Astrocyte (in vitro differentiated cells and primary cell): Measurements from ENCODE around the gene PXDC1. TPM values are rescaled to one million over a fixed set of nuclear protein-coding genes. Genes with fewer than 3 reads are reported as not detected.
"Not testable (repeated sequence)": the region's sequence is repeated elsewhere in the genome, so short reads cannot be mapped to it uniquely, and the experiment has no call there.

Experiments used
- DNase-seq: peaks from one replicate; pipeline ENCODE4 v3.0.0-alpha.2; 2010; ENCODE audit warnings: low read depth
- FAIRE-seq: peaks from 2 replicates; lab custom pipeline; 2011; peaks lifted over from hg19 to GRCh38; lab: Jason Lieb, UNC
- H2AFZ ChIP-seq: 2 replicates; pipeline ENCODE4 v1.6.0; 2012; ENCODE audit warnings: low read depth, low read length, inconsistent platforms
- H3K27ac ChIP-seq: 2 replicates; pipeline ENCODE4 v1.5.1; 2011; ENCODE audit warnings: low read depth, low read length, inconsistent platforms
- H3K27me3 ChIP-seq: 2 replicates; pipeline ENCODE4 v1.6.0; 2011; ENCODE audit warnings: low read length, inconsistent platforms; ENCODE audit not compliant: insufficient read depth
- H3K36me3 ChIP-seq: 2 replicates; pipeline ENCODE4 v1.5.1; 2011; ENCODE audit warnings: low read length, inconsistent platforms; ENCODE audit not compliant: insufficient read depth
- H3K4me1 ChIP-seq: 2 replicates; pipeline ENCODE4 v1.5.1; 2011; ENCODE audit warnings: low read length, inconsistent platforms; ENCODE audit not compliant: insufficient read depth
- H3K4me2 ChIP-seq: 2 replicates; pipeline ENCODE4 v1.6.0; 2012; ENCODE audit warnings: low read length, inconsistent platforms
- H3K4me3 ChIP-seq: 2 replicates; pipeline ENCODE4 v1.5.1; 2011; ENCODE audit warnings: low read depth, mild to moderate bottlenecking, low read length, inconsistent platforms; ENCODE audit not compliant: insufficient read depth
- H3K79me2 ChIP-seq: 2 replicates; pipeline ENCODE4 v1.6.0; 2012; ENCODE audit warnings: mild to moderate bottlenecking, low read length, inconsistent platforms; ENCODE audit not compliant: insufficient read depth
- H3K9ac ChIP-seq: 2 replicates; pipeline ENCODE4 v1.6.0; 2012; ENCODE audit warnings: mild to moderate bottlenecking, low read length, inconsistent platforms
- H3K9me3 ChIP-seq: 2 replicates; pipeline ENCODE4 v1.5.1; 2012; ENCODE audit warnings: low read depth, mild to moderate bottlenecking, low read length, inconsistent platforms; ENCODE audit not compliant: insufficient read depth
- H4K20me1 ChIP-seq: 2 replicates; pipeline ENCODE4 v1.6.0; 2012; ENCODE audit warnings: low read length, inconsistent platforms; ENCODE audit not compliant: insufficient read depth
- H3K27ac Mint-ChIP-seq: one replicate; pipeline ENCODE4 v1.8.0; 2021; ENCODE audit warnings: mild to moderate bottlenecking, mixed read lengths; ENCODE audit not compliant: unreplicated experiment
- H3K27me3 Mint-ChIP-seq: one replicate; pipeline ENCODE4 v1.8.0; 2021; ENCODE audit warnings: low read depth, mixed read lengths; ENCODE audit not compliant: unreplicated experiment
- H3K36me3 Mint-ChIP-seq: one replicate; pipeline ENCODE4 v1.8.0; 2021; ENCODE audit warnings: low read depth, mixed read lengths; ENCODE audit not compliant: unreplicated experiment
- H3K4me1 Mint-ChIP-seq: one replicate; pipeline ENCODE4 v1.8.0; 2021; ENCODE audit warnings: low read depth, mixed read lengths; ENCODE audit not compliant: unreplicated experiment
- H3K4me3 Mint-ChIP-seq: one replicate; pipeline ENCODE4 v1.8.0; 2021; ENCODE audit warnings: mild to moderate bottlenecking, moderate library complexity, mixed read lengths; ENCODE audit not compliant: unreplicated experiment
- H3K9me3 Mint-ChIP-seq: one replicate; pipeline ENCODE4 v1.8.0; 2021; ENCODE audit warnings: mild to moderate bottlenecking, mixed read lengths; ENCODE audit not compliant: unreplicated experiment
- CTCF ChIP-seq: IDR thresholded peaks from 2 replicates; pipeline ENCODE4 v1.5.1; 2011; ENCODE audit warnings: low read depth, mild to moderate bottlenecking, inconsistent platforms, low read length, moderate library complexity; ENCODE audit not compliant: insufficient read depth
- EZH2 ChIP-seq: IDR thresholded peaks from 2 replicates; pipeline ENCODE4 v1.6.1; 2012; ENCODE audit warnings: mild to moderate bottlenecking, low read length, inconsistent platforms; ENCODE audit not compliant: insufficient read depth
- total RNA-seq: library from RNA; stranded (reverse); gene quantifications from 2 replicates; pipeline ENCODE4 v1.2.1, GENCODE V29; 2021

Gene PXDC1
- total RNA-seq, 1 donor from 2014 or later: 58.2 TPM

GRCh38 chr6:3754776-3755175, 3.3 kb upstream of the PXDC1 start:
- H3K4me3 ChIP-seq: no peak overlapping the region
- no peak overlapping the region for H3K4me2 ChIP-seq
- Mint-ChIP-seq H3K27ac (no peak overlapping the region), H3K36me3 (no peaks in the 10 kb centered on the region), H3K9me3 (peaks cover 2% of the 10 kb centered on the region), H3K4me3 (no peak overlapping the region), H3K27me3 (no peaks in the 10 kb centered on the region), H3K4me1 (peaks cover 16% of the 10 kb centered on the region)
- no peak for TF ChIP-seq EZH2
- no peak for TF ChIP-seq CTCF
- no peaks in the 10 kb centered on the region for H3K9me3 ChIP-seq
- no peak overlapping the region for H2AFZ ChIP-seq
- H3K36me3 ChIP-seq: no peaks in the 10 kb centered on the region
- H4K20me1 ChIP-seq: peaks cover 5% of the 10 kb centered on the region
- H3K79me2 ChIP-seq: peaks cover 18% of the 10 kb centered on the region
- DNase-seq (no peak), FAIRE-seq (no peak)
- no peaks in the 10 kb centered on the region for H3K27me3 ChIP-seq
- H3K9ac ChIP-seq: no peak overlapping the region
- no peak overlapping the region for H3K27ac ChIP-seq
- H3K4me1 ChIP-seq: peaks cover 11% of the 10 kb centered on the region

- H3K27me3 ChIP-seq, H3K36me3 Mint-ChIP-seq, H3K9ac ChIP-seq, H3K9me3 Mint-ChIP-seq, H3K27ac ChIP-seq, H3K4me2 ChIP-seq, FAIRE-seq, H2AFZ ChIP-seq, H3K36me3 ChIP-seq, H3K9me3 ChIP-seq, H3K27me3 Mint-ChIP-seq, DNase-seq, H3K4me3 ChIP-seq, H3K4me3 Mint-ChIP-seq: not testable (repeated sequence)
- peaks cover 11% of the 10 kb centered on the region for H3K4me1 ChIP-seq
- H3K79me2 ChIP-seq: peaks cover 24% of the 10 kb centered on the region
- peak overlapping the region; percentile 22 for H3K27ac Mint-ChIP-seq
- H3K4me1 Mint-ChIP-seq: peaks cover 13% of the 10 kb centered on the region
- H4K20me1 ChIP-seq: peaks cover 11% of the 10 kb centered on the region
These were observed 2.7 kb upstream of the PXDC1 start for GRCh38 chr6:3754032-3754725.

GRCh38 chr6:3753228-3753835, 1.8 kb upstream of the PXDC1 start:
- no peaks in the 10 kb centered on the region for H3K9me3 ChIP-seq
- H3K27ac ChIP-seq: no peak overlapping the region
- H2AFZ ChIP-seq: no peak overlapping the region
- H3K27me3 ChIP-seq: no peaks in the 10 kb centered on the region
- peak overlapping the region; percentile 91 for H3K4me2 ChIP-seq
- no peak for TF ChIP-seq EZH2
- no peak for TF ChIP-seq CTCF
- H3K79me2 ChIP-seq: peaks cover 32% of the 10 kb centered on the region
- H3K4me1 Mint-ChIP-seq: peaks cover 18% of the 10 kb centered on the region
- no peaks in the 10 kb centered on the region for H3K36me3 ChIP-seq
- peaks cover 16% of the 10 kb centered on the region for H3K4me1 ChIP-seq
- H3K4me3 ChIP-seq: no peak overlapping the region
- FAIRE-seq (no peak), DNase-seq (no peak)
- peak overlapping the region; percentile 62 for H3K4me3 Mint-ChIP-seq
- H3K27me3 Mint-ChIP-seq: no peaks in the 10 kb centered on the region
- no peak overlapping the region for H3K9ac ChIP-seq
- peak overlapping the region; percentile 88 for H3K27ac Mint-ChIP-seq
- H3K9me3 Mint-ChIP-seq: peaks cover 2% of the 10 kb centered on the region
- peaks cover 19% of the 10 kb centered on the region for H4K20me1 ChIP-seq
- H3K36me3 Mint-ChIP-seq: peaks cover 3% of the 10 kb centered on the region
